ENCODE results near the gene LILRA6. TPM values are rescaled to one million over a fixed set of nuclear protein-coding genes. Genes with fewer than 3 reads are reported as not detected.
"Not testable (repeated sequence)": the region's sequence is repeated elsewhere in the genome, so short reads cannot be mapped to it uniquely, and the experiment has no call there.

The LILRA6 gene
- total RNA-seq, 2 donors from 2014 or later = 0.54 to 2.3 TPM

- Histone ChIP-seq H3K9ac (ENCODE audit: low read depth in 2 of 2, low read length in 2 of 2) (no peak overlapping the region), H3K36me3 (no peaks in the 10 kb centered on the region), H3K4me1 (no peaks in the 10 kb centered on the region), H3K27me3 (no peaks in the 10 kb centered on the region), H3K27ac (no peak overlapping the region), H3K9me3 (no peaks in the 10 kb centered on the region), H3K4me3 (no peak overlapping the region)
- intact Hi-C loops (cut with DNase I) = loop anchor here (5.0 kb wide), 1 partner anchor 63 kb away; no protein-coding TSS in a partner anchor
- DNase-seq = no peak
- TF ChIP-seq, protein P1, sequence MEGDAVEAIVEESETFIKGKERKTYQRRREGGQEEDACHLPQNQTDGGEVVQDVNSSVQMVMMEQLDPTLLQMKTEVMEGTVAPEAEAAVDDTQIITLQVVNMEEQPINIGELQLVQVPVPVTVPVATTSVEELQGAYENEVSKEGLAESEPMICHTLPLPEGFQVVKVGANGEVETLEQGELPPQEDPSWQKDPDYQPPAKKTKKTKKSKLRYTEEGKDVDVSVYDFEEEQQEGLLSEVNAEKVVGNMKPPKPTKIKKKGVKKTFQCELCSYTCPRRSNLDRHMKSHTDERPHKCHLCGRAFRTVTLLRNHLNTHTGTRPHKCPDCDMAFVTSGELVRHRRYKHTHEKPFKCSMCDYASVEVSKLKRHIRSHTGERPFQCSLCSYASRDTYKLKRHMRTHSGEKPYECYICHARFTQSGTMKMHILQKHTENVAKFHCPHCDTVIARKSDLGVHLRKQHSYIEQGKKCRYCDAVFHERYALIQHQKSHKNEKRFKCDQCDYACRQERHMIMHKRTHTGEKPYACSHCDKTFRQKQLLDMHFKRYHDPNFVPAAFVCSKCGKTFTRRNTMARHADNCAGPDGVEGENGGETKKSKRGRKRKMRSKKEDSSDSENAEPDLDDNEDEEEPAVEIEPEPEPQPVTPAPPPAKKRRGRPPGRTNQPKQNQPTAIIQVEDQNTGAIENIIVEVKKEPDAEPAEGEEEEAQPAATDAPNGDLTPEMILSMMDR (IDR thresholded peaks at IDR 0.05) = no peak
These were observed 12.6 kb downstream of the LILRA6 start for GRCh38 chr19:54230031-54230430.

DNA sequence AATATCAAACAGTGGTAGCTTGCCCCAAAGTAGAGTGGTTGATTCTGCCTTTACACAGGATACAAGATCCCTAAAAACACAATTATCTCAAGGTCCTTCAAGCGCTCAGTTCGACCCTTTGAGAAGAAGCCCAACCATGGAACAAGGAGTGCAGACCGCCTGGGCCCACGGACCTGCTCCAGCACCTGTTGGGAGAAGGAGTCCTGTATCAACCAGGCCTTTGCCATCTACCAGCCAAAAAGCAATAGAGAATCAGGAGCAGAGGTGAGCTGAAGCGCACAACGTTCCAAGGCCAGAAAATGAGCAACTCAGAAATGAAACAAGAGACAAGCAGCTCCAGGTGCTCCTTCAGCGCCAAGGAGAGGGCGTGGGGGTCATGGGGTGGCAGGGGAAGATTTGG, 13.4 kb downstream of the LILRA6 start:
- Histone ChIP-seq H3K9me3 (no peaks in the 10 kb centered on the region), H3K36me3 (no peaks in the 10 kb centered on the region)

DNA sequence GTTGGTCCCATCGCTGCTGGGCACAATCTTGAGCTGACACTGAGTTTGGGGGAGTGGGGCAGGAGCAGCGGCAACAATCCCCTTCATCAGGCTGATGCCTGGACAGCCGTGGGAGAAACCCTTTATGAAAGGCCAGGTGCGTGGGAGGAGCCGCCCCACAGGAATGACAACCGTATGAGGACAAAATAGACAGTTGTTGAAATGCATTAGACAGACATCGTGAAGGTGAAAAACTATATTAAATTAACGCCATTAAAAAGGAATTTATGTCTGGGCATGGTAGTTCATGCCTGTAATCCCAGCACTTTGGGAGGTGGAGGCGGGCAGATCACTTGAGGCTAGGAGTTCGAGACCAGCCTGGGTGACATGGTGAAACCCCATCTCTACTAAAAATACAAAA, 18.0 kb downstream of the LILRA6 start:
- intact Hi-C loops (cut with DNase I) = not testable (repeated sequence)

More for the DNA sequence above, 13.4 kb downstream of the LILRA6 start:
- Histone ChIP-seq H3K4me1 (no peaks in the 10 kb centered on the region), H3K27me3 (no peaks in the 10 kb centered on the region), H3K9ac (ENCODE audit: low read depth in 2 of 2, low read length in 2 of 2) (no peak overlapping the region), H3K27ac (no peak overlapping the region), H3K4me3 (no peak overlapping the region)
- DNase-seq = no peak
- TF ChIP-seq, protein P1 (IDR thresholded peaks at IDR 0.05) = no peak
- intact Hi-C loops (cut with DNase I) = no loop called here

GRCh38 chr19:54223937-54224281, 18.7 kb downstream of the LILRA6 start:
- DNase-seq; H3K27ac ChIP-seq; H3K36me3 ChIP-seq; H3K4me1 ChIP-seq; intact Hi-C loops (cut with DNase I); H3K4me3 ChIP-seq; H3K9ac ChIP-seq (ENCODE audit: low read depth in 2 of 2, low read length in 2 of 2); H3K27me3 ChIP-seq; H3K9me3 ChIP-seq: not testable (repeated sequence)

More for the DNA sequence above, 18.0 kb downstream of the LILRA6 start:
- not testable (repeated sequence) for H3K4me3 ChIP-seq; H3K4me1 ChIP-seq; DNase-seq; H3K27me3 ChIP-seq; H3K27ac ChIP-seq; H3K36me3 ChIP-seq; H3K9me3 ChIP-seq; H3K9ac ChIP-seq (ENCODE audit: low read depth in 2 of 2, low read length in 2 of 2)

- H3K9ac ChIP-seq (ENCODE audit: low read depth in 2 of 2, low read length in 2 of 2); intact Hi-C loops (cut with DNase I); H3K27me3 ChIP-seq; H3K27ac ChIP-seq; H3K4me3 ChIP-seq; H3K36me3 ChIP-seq; DNase-seq; H3K4me1 ChIP-seq; H3K9me3 ChIP-seq: not testable (repeated sequence)
These were observed 19.2 kb downstream of the LILRA6 start for GRCh38 chr19:54223277-54223936.

- H3K36me3 ChIP-seq; intact Hi-C loops (cut with DNase I); H3K9ac ChIP-seq (ENCODE audit: low read depth in 2 of 2, low read length in 2 of 2); H3K27ac ChIP-seq; H3K9me3 ChIP-seq; H3K4me3 ChIP-seq; H3K27me3 ChIP-seq; H3K4me1 ChIP-seq; DNase-seq: not testable (repeated sequence)
These were observed 19.9 kb downstream of the LILRA6 start, which contains the start of gene LILRB3 for GRCh38 chr19:54222474-54223276. LILRB3 (minus strand) TSS chr19:54223007; CDS start chr19:54222976, 31 bp downstream.

GRCh38 chr19:54221947-54222346, 20.6 kb downstream of the LILRA6 start:
- H3K36me3 ChIP-seq; H3K4me1 ChIP-seq; DNase-seq; intact Hi-C loops (cut with DNase I); H3K4me3 ChIP-seq; H3K27ac ChIP-seq; H3K9me3 ChIP-seq; H3K27me3 ChIP-seq; H3K9ac ChIP-seq (ENCODE audit: low read depth in 2 of 2, low read length in 2 of 2): not testable (repeated sequence)

DNA sequence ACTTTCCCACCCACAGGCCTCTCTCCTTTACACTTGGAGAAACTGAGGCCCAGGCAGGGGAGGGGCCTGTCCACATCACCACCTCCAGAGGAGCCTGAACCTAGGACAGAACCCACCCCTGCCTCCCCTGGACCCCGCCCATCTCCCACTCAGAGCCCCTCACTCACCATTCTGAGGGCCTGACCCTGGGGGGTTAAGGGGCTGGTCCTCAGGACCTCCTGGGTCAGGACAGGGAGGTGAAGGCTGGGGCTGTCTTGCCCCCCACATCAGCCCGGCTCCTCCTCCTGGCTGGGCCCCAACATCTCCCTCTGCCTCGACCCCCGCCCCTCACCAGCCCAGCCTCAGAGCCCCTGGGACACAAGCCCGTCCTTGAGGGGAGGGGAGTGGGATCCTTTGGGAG, 22.9 kb downstream of the LILRA6 start:
- intact Hi-C loops (cut with DNase I); H3K9me3 ChIP-seq; H3K9ac ChIP-seq (ENCODE audit: low read depth in 2 of 2, low read length in 2 of 2); H3K36me3 ChIP-seq; H3K27ac ChIP-seq; H3K4me3 ChIP-seq; H3K4me1 ChIP-seq; H3K27me3 ChIP-seq; DNase-seq: not testable (repeated sequence)
